ENCODE measurements around the gene GRHL1. TPM values are rescaled to one million over a fixed set of nuclear protein-coding genes. Genes with fewer than 3 reads are reported as not detected.

The GRHL1 gene
- total RNA-seq = 0.16 and 0.52 TPM in 2 replicates

DNA sequence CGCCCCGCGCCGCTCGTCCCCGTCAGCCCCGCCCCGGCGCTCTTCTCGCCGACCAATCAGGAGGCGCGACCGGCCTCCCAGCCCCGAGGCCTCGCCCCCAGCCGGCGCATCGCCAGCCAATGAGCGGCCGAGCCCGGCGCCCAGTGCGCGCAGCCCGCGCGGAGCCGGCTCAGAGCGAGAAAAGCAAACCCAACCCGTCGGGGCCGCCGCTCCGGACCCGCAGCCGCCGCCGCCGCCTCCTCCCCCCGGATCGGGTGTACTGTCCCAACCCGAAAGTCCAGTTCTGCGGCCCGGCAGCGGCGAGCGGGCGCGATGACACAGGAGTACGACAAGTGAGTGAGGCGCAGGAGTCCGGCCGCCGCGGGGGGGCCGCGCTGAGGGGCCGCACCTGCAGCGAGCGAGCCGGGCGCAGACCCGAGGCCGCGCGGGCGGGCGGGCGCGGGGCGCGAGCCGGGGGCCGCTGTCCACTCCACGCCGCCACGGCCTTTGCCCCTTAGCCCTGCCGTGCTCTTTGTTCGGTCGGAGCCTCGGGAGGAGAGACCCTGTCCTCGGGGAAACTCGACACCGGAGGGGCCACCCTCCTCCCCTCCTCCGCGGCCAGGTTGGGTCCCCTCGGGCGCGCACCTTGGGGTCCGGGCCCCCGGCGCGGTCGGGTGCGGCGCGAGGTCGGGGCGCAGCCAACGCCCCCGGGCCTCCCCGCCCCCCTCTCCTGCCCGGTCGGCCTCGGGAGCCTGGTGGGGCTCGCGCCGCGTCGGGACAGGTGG lies at the start of gene GRHL1:
Gene GRHL1 (plus strand): TSS at position 172 of the 764 bp plus-strand sequence. CDS start 141 bp downstream, at position 313.

GRCh38 chr2:10043256-10043905 lies 91.9 kb downstream of the GRHL1 start, which contains the start of gene KLF11:
KLF11 (plus strand) TSS chr2:10043550; CDS start chr2:10043717, 167 bp downstream.

Other genes starting within 250 kb of the GRHL1 start
- gene TAF1B, start 108.2 kb upstream of the GRHL1 start, total RNA-seq = 18.3 and 22.8 TPM in 2 replicates
- gene KLF11, start 91.9 kb downstream of the GRHL1 start, total RNA-seq = 2.4 and 3.6 TPM in 2 replicates
- gene CYS1, start 128.7 kb downstream of the GRHL1 start, total RNA-seq = 3.2 and 5.0 TPM in 2 replicates
- 1.9 and 3.2 TPM in 2 replicates for gene RRM2, start 171.0 kb downstream of the GRHL1 start, total RNA-seq

All from bronchial smooth muscle cell (primary cell).